ENCODE results near the gene FAAH. TPM values are rescaled to one million over a fixed set of nuclear protein-coding genes. Genes with fewer than 3 reads are reported as not detected.

Gene FAAH
- total and polyA plus RNA-seq, 10 of the 15 experiments (the other 5 are each of a cell fraction or from before 2014, with no cell fraction given): 0.07 to 2.5 (median 0.64) TPM; not detected in 1

GRCh38 chr1:46409063-46409372 is 14.9 kb downstream of the FAAH start:
- Histone ChIP-seq H3K4me3 (no peak overlapping the region), H3K27ac (ENCODE audit: control insufficient read depth, insufficient read depth) (no peak overlapping the region), H2AFZ (ENCODE audit: control insufficient read depth, low read depth, low read length) (no peak overlapping the region), H3K36me3 (ENCODE audit: control insufficient read depth in 2 of 2, insufficient read depth in 2 of 2, low read length in 1 of 2) (no peaks in the 10 kb centered on the region), H3K27me3 (replicated peaks in 1 of 2; ENCODE audit: control insufficient read depth in 2 of 2, insufficient read depth in 2 of 2, low read length in 1 of 2) (no peaks in the 10 kb centered on the region), H3K9me3 (replicated peaks; ENCODE audit: control insufficient read depth, insufficient read depth, low read length) (no peaks in the 10 kb centered on the region; the same call in 2 of the 3 replicates), H3K4me1 (ENCODE audit: control insufficient read depth, insufficient read depth, low read length) (no peaks in the 10 kb centered on the region), H3K4me2 (ENCODE audit: control insufficient read depth, insufficient read depth) (no peak overlapping the region), H4K20me1 (ENCODE audit: control insufficient read depth, insufficient read depth) (no peaks in the 10 kb centered on the region), H3K79me2 (ENCODE audit: control insufficient read depth, insufficient read depth, low read length) (no peaks in the 10 kb centered on the region), H3K9ac (ENCODE audit: control insufficient read depth, insufficient read depth, low read length) (no peak overlapping the region)
- DNase-seq (ENCODE audit: low read depth, low spot score) (no peak), FAIRE-seq (no peak), ATAC-seq (no peak)
- POLR2A ChIA-PET: no interaction called here
- no TSS peak for BruUV-seq (replicated peaks)
- SMC1A ChIA-PET (ENCODE audit: uncharacterized antibody, unreplicated experiment): no interaction called here
- RAD21 ChIA-PET (ENCODE audit: unreplicated experiment): interaction anchor here (1.1 kb wide), 1 partner anchor 37 kb away, joined by 3 read pairs; no protein-coding TSS in a partner anchor
- in situ Hi-C loops (cut with MboI): no loop called here
- TF ChIP-seq BMI1 (IDR thresholded peaks at IDR 0.05; ENCODE audit: borderline replicate concordance): no peak
- TF ChIP-seq SRF (IDR thresholded peaks at IDR 0.05; ENCODE audit: low read depth in 2 of 2, low read length in 2 of 2): no peak
- TF ChIP-seq IKZF2 (IDR thresholded peaks at IDR 0.05): no peak
- TF ChIP-seq HDAC2 (IDR thresholded peaks at IDR 0.05): no peak
- TF ChIP-seq PRDM15 (CRISPR knock-in tag; IDR thresholded peaks at IDR 0.05): no peak
- 0% methylated on average over 1 of the region's 1 CpG for WGBS (ENCODE audit: insufficient coverage, insufficient replicate concordance, low lambda C conversion rate, missing lambda C conversion rate)
- intact Hi-C loops (cut with micrococcal nuclease; ENCODE audit: unreplicated experiment): no loop called here
- CTCF ChIA-PET: interaction anchor here (1.1 to 1.5 kb wide), 2 partner anchors 28 to 36 kb away, joined by 3 to 6 read pairs; no protein-coding TSS in a partner anchor
